Gastrocnemius medialis (tissue), 4 donors: ENCODE results near the gene CXCL6. TPM values are rescaled to one million over a fixed set of nuclear protein-coding genes. Genes with fewer than 3 reads are reported as not detected.

Source experiments
- ATAC-seq, 2 donors: fragments of 150-250 bp; one replicate each; pipeline ENCODE4 v1.9.1; 2016
- DNase-seq, 2 donors: peaks; one replicate each; pipeline ENCODE4 v3.0.0-alpha.2; 2019
- H3K27ac ChIP-seq, 4 donors: fragments of 200-600 bp; sonication (generic); 1 replicate in 1 of 4; 2 replicates in 3 of 4; pipeline ENCODE4 v1.5.1; 2016 to 2018; ENCODE audit warnings: mild to moderate bottlenecking in 2 of 4, moderate library complexity in 1 of 4
- H3K27me3 ChIP-seq, 3 donors: fragments of 200-600 bp; sonication (generic) in 2 of 3; 1 replicate in 1 of 3; 2 replicates in 2 of 3; pipeline versions ENCODE4 v1.5.1 to v1.6.0; 2016 to 2019; ENCODE audit warnings: mild to moderate bottlenecking in 1 of 3, moderate library complexity in 1 of 3
- H3K36me3 ChIP-seq, 2 donors: fragments of 200-600 bp; sonication (generic) in 1 of 2; one replicate each; pipeline ENCODE4 v1.5.1; 2017 to 2018
- H3K4me1 ChIP-seq, 2 donors: fragments of 200-600 bp; sonication (generic) in 1 of 2; one replicate each; pipeline ENCODE4 v1.5.1; 2016 to 2017; ENCODE audit warnings: mild to moderate bottlenecking in 2 of 2
- H3K4me3 ChIP-seq, 4 donors: fragments of 200-600 bp; sonication (generic) in 3 of 4; 1 replicate in 1 of 4; 2 replicates in 3 of 4; pipeline ENCODE4 v1.5.1; 2016 to 2019; ENCODE audit warnings: mild to moderate bottlenecking in 2 of 4
- H3K9me3 ChIP-seq, 3 donors: fragments of 200-600 bp; sonication (generic) in 2 of 3; 1 replicate in 1 of 3; 2 replicates in 2 of 3; pipeline ENCODE4 v1.5.1; 2016 to 2019
- CTCF ChIP-seq, 5 experiments: fragments of 450-650 bp in 3 of 5; fragments of 200-600 bp in 2 of 5; sonication (generic) in 2 of 5; IDR thresholded peaks in 4 of 5; conservative IDR thresholded peaks in 1 of 5; 1 replicate in 4 of 5; 2 replicates in 1 of 5; pipeline ENCODE4 v1.5.1; 2016 to 2019; ENCODE audit warnings: antibody characterized with exemption in 5 of 5, mild to moderate bottlenecking in 3 of 5, moderate library complexity in 3 of 5
- POLR2A ChIP-seq, 2 donors: fragments of 450-650 bp; IDR thresholded peaks; one replicate each; pipeline ENCODE4 v1.6.1; 2017; ENCODE audit warnings: antibody characterized with exemption in 2 of 2, mild to moderate bottlenecking in 2 of 2, moderate library complexity in 2 of 2
- in situ Hi-C, 4 donors: fragments of 200-750 bp; cut with MboI; loops; one replicate each; pipeline versions ENCODE4 v1.15.0 to v1.8.0; 2017; ENCODE audit warnings: low sequenced_read_pairs in 4 of 4
- intact Hi-C: fragments of 100-400 bp; cut with DNase I; formaldehyde crosslinking; loops from one replicate; pipeline ENCODE4 v1.15.1; 2023; ENCODE audit warnings: low total_unique reads
- total RNA-seq, 4 donors: library from RNA; depleted of rRNA; stranded (reverse); fragments of >200 nt; gene quantifications; one replicate each; pipeline versions ENCODE4 v1.1.0 to v1.2.3, GENCODE V29; 2016

The CXCL6 gene
- total RNA-seq, 4 donors from 2014 or later, result 3.7 TPM; not detected in 3

- no peak for DNase-seq
- no peaks in the 10 kb centered on the region for H3K9me3 ChIP-seq
- peak overlapping the region in 2 of 4 donors; percentile 35 to 50 for H3K27ac ChIP-seq
- ATAC-seq, result peak; percentile 34 to 41
- no peaks in the 10 kb centered on the region for H3K36me3 ChIP-seq
- H3K27me3 ChIP-seq, result peaks cover 4 to 5% (median 4%) of the 10 kb centered on the region in 3 donors
- TF ChIP-seq POLR2A (IDR thresholded peaks at IDR 0.05) (no peak), CTCF (IDR thresholded peaks at IDR 0.05 in 4 of 5, conservative IDR thresholded peaks at IDR 0.05 in 1 of 5) (no peak)
- no peaks in the 10 kb centered on the region for H3K4me1 ChIP-seq
- intact Hi-C loops (loop anchor here (10.0 kb wide), 1 partner anchor 204 kb away; no protein-coding TSS in a partner anchor), in situ Hi-C loops (no loop called here)
- H3K4me3 ChIP-seq, result peak overlapping the region; percentile 44 to 59 (median 56)
Observed at GRCh38 chr4:73868206-73869129, 32.0 kb downstream of the CXCL6 start.

GRCh38 chr4:73869130-73870055 is 32.9 kb downstream of the CXCL6 start, which contains the start of gene CXCL1:
Gene CXCL1 (plus strand): TSS chr4:73869393. CDS start chr4:73869471, 78 bp downstream.
- intact Hi-C loops, result loop anchor here (10.0 kb wide), 1 partner anchor 205 kb away; no protein-coding TSS in a partner anchor
- peak within 1 kb of the TSS in 2 of 4 donors; percentile 35 to 50 for H3K27ac ChIP-seq

GRCh38 chr4:73870260-73870659 is 33.8 kb downstream of the CXCL6 start:
- Histone ChIP-seq H3K36me3 (no peaks in the 10 kb centered on the region), H3K4me1 (no peaks in the 10 kb centered on the region), H3K27me3 (peaks cover 0 to 5% (median 4%) of the 10 kb centered on the region in 3 donors), H3K27ac (no peak overlapping the region), H3K9me3 (no peaks in the 10 kb centered on the region), H3K4me3 (peak overlapping the region in 1 of 4 donors; percentile 59)
- intact Hi-C loops (no loop called here), in situ Hi-C loops (no loop called here)
- ATAC-seq, result no peak
- TF ChIP-seq CTCF (IDR thresholded peaks at IDR 0.05 in 4 of 5, conservative IDR thresholded peaks at IDR 0.05 in 1 of 5) (no peak), POLR2A (IDR thresholded peaks at IDR 0.05) (no peak)
- DNase-seq, result peak in 1 of 2 donors; percentile 12

More at GRCh38 chr4:73869130-73870055, 32.9 kb downstream of the CXCL6 start, which contains the start of gene CXCL1:
- H3K4me1 ChIP-seq, result no peaks in the 10 kb centered on the region
- no peak for TF ChIP-seq CTCF (IDR thresholded peaks at IDR 0.05 in 4 of 5, conservative IDR thresholded peaks at IDR 0.05 in 1 of 5)
- TF ChIP-seq POLR2A (IDR thresholded peaks at IDR 0.05), result no peak
- no peak for DNase-seq
- H3K36me3 ChIP-seq, result no peaks in the 10 kb centered on the region
- in situ Hi-C loops, result no loop called here
- peak; percentile 25 to 30 for ATAC-seq
- peak within 1 kb of the TSS; percentile 44 to 59 (median 56) for H3K4me3 ChIP-seq
- peaks cover 4 to 5% (median 4%) of the 10 kb centered on the region in 3 donors for H3K27me3 ChIP-seq
- no peaks in the 10 kb centered on the region for H3K9me3 ChIP-seq

- no peaks in the 10 kb centered on the region for H3K36me3 ChIP-seq
- DNase-seq (no peak), ATAC-seq (no peak)
- intact Hi-C loops, result no loop called here
- no peak overlapping the region for H3K27ac ChIP-seq
- in situ Hi-C loops, result no loop called here
- no peaks in the 10 kb centered on the region for H3K9me3 ChIP-seq
- no peaks in the 10 kb centered on the region for H3K4me1 ChIP-seq
- TF ChIP-seq CTCF (IDR thresholded peaks at IDR 0.05 in 4 of 5, conservative IDR thresholded peaks at IDR 0.05 in 1 of 5) (no peak), POLR2A (IDR thresholded peaks at IDR 0.05) (no peak)
- peaks cover 0 to 5% (median 4%) of the 10 kb centered on the region in 3 donors for H3K27me3 ChIP-seq
- no peak overlapping the region for H3K4me3 ChIP-seq
Observed at GRCh38 chr4:73870768-73871167, 34.3 kb downstream of the CXCL6 start.
